BJ (cell line): ENCODE measurements around the gene PRKG1. TPM values are rescaled to one million over a fixed set of nuclear protein-coding genes. Genes with fewer than 3 reads are reported as not detected.
"Not testable (repeated sequence)": the region's sequence is repeated elsewhere in the genome, so short reads cannot be mapped to it uniquely, and the experiment has no call there.

ENCODE experiments used
- CTCF ChIA-PET: fragments of 350-600 bp; formaldehyde crosslinking; extraction: SDS; loops from one replicate; lab custom pipeline; 2021; ENCODE audit warnings: antibody characterized with exemption, inconsistent platforms; lab: Yijun Ruan, JAX
- POLR2A ChIA-PET: fragments of 300-600 bp; sonication (Branson Sonifier 250); formaldehyde crosslinking; extraction: SDS; loops from one replicate; lab custom pipeline; 2021; ENCODE audit warnings: antibody characterized with exemption; lab: Charles Lee
- DNase-seq: peaks from one replicate; pipeline ENCODE4 v3.0.0-alpha.2; 2011; ENCODE audit warnings: low read depth
- H3K27me3 ChIP-seq: 2 replicates; pipeline ENCODE4 v1.6.0; 2011; ENCODE audit warnings: low read length; ENCODE audit not compliant: control insufficient read depth, insufficient read depth
- H3K36me3 ChIP-seq: 2 replicates; pipeline ENCODE4 v1.5.1; 2011; ENCODE audit warnings: low read length; ENCODE audit not compliant: control insufficient read depth, insufficient read depth
- H3K4me3 ChIP-seq: 2 replicates; pipeline ENCODE4 v1.5.1; 2011; ENCODE audit warnings: low read depth, mild to moderate bottlenecking, control low read depth, low read length
- CTCF ChIP-seq: IDR thresholded peaks from 2 replicates; pipeline ENCODE4 v1.5.1; 2011; ENCODE audit warnings: low read depth, mild to moderate bottlenecking, control low read depth, inconsistent platforms, low read length, moderate library complexity; ENCODE audit not compliant: insufficient read depth
- polyA plus RNA-seq: library from polyadenylated mRNA; depleted of rRNA; stranded (reverse); fragments of >200 nt; gene quantifications from 2 replicates; pipeline ENCODE4 v1.2.3, GENCODE V29; 2011

The PRKG1 gene
- polyA plus RNA-seq, 1 experiment = 9.7 TPM

- ChIA-PET POLR2A (no interaction called here), CTCF (no interaction called here)
- Histone ChIP-seq H3K36me3 (no peaks in the 10 kb centered on the region), H3K27me3 (no peaks in the 10 kb centered on the region), H3K4me3 (no peak overlapping the region)
- no peak for TF ChIP-seq CTCF
- no peak for DNase-seq
These were observed 84.5 kb downstream of the PRKG1 start for GRCh38 chr10:51158832-51159231.

- ChIA-PET POLR2A (no interaction called here), CTCF (no interaction called here)
- no peak overlapping the region for H3K4me3 ChIP-seq
- no peaks in the 10 kb centered on the region for H3K27me3 ChIP-seq
- no peak for DNase-seq
- TF ChIP-seq CTCF = no peak
- no peaks in the 10 kb centered on the region for H3K36me3 ChIP-seq
These were observed 85.6 kb downstream of the PRKG1 start for GRCh38 chr10:51159841-51160240.

- DNase-seq = no peak
- H3K36me3 ChIP-seq = no peaks in the 10 kb centered on the region
- H3K4me3 ChIP-seq = no peak overlapping the region
- ChIA-PET POLR2A (no interaction called here), CTCF (interaction anchor here (0.6 to 1.1 kb wide), 2 partner anchors 56 to 227 kb away, joined by 3 to 4 read pairs; no protein-coding TSS in a partner anchor)
- no peaks in the 10 kb centered on the region for H3K27me3 ChIP-seq
- TF ChIP-seq CTCF = no peak
These were observed 87.7 kb downstream of the PRKG1 start for GRCh38 chr10:51162002-51162401.

GRCh38 chr10:51163380-51164049 lies 89.2 kb downstream of the PRKG1 start:
- H3K36me3 ChIP-seq, H3K27me3 ChIP-seq, H3K4me3 ChIP-seq, CTCF ChIA-PET, POLR2A ChIA-PET, DNase-seq: not testable (repeated sequence)

- CTCF ChIA-PET = no interaction called here
- DNase-seq = no peak
- Histone ChIP-seq H3K36me3 (no peaks in the 10 kb centered on the region), H3K4me3 (no peak overlapping the region), H3K27me3 (no peaks in the 10 kb centered on the region)
- POLR2A ChIA-PET = no interaction called here
- TF ChIP-seq CTCF = no peak
These were observed 94.0 kb downstream of the PRKG1 start for GRCh38 chr10:51168086-51168815.
